Osteocyte (in vitro differentiated cells): ENCODE measurements around the gene ORM2. TPM values are rescaled to one million over a fixed set of nuclear protein-coding genes. Genes with fewer than 3 reads are reported as not detected.

Source experiments
- DNase-seq: peaks from one replicate; pipeline ENCODE4 v3.0.0; 2021; ENCODE audit warnings: mixed read lengths; ENCODE audit not compliant: unreplicated experiment; ENCODE audit errors: extremely low spot score
- H3K27ac Mint-ChIP-seq: one replicate; pipeline ENCODE4 v1.8.0; 2021; ENCODE audit warnings: mild to moderate bottlenecking, mixed read lengths; ENCODE audit not compliant: unreplicated experiment
- H3K27me3 Mint-ChIP-seq: one replicate; pipeline ENCODE4 v1.8.0; 2021; ENCODE audit warnings: mixed read lengths; ENCODE audit not compliant: unreplicated experiment
- H3K36me3 Mint-ChIP-seq: one replicate; pipeline ENCODE4 v1.8.0; 2021; ENCODE audit warnings: mixed read lengths; ENCODE audit not compliant: unreplicated experiment
- H3K4me1 Mint-ChIP-seq: one replicate; pipeline ENCODE4 v1.8.0; 2021; ENCODE audit warnings: mixed read lengths; ENCODE audit not compliant: unreplicated experiment
- H3K4me3 Mint-ChIP-seq: one replicate; pipeline ENCODE4 v1.8.0; 2021; ENCODE audit warnings: mild to moderate bottlenecking, moderate library complexity, mixed read lengths; ENCODE audit not compliant: unreplicated experiment
- H3K9me3 Mint-ChIP-seq: one replicate; pipeline ENCODE4 v1.8.0; 2021; ENCODE audit warnings: mixed read lengths; ENCODE audit not compliant: unreplicated experiment
- CTCF ChIP-seq: fragments of 200-600 bp; sonication (generic); IDR thresholded peaks from 2 replicates; pipeline ENCODE4 v1.5.0; 2021; ENCODE audit warnings: antibody characterized with exemption, mild to moderate bottlenecking, moderate library complexity
- total RNA-seq: library from RNA; stranded (reverse); gene quantifications from 2 replicates; pipeline ENCODE4 v1.2.1, GENCODE V29; 2021

ORM2 gene
- total RNA-seq, 1 donor from 2014 or later = not detected

- peak; percentile 62 for DNase-seq
- TF ChIP-seq CTCF = no peak
- Mint-ChIP-seq H3K4me1 (peaks cover 10% of the 10 kb centered on the region), H3K27me3 (peaks cover 4% of the 10 kb centered on the region), H3K36me3 (peaks cover 13% of the 10 kb centered on the region), H3K4me3 (no peak overlapping the region), H3K9me3 (no peaks in the 10 kb centered on the region), H3K27ac (no peak overlapping the region)
Measured at GRCh38 chr9:114314881-114315722, 14.6 kb upstream of the ORM2 start.

GRCh38 chr9:114315723-114316363, 13.8 kb upstream of the ORM2 start:
- TF ChIP-seq CTCF = no peak
- Mint-ChIP-seq H3K4me1 (peaks cover 10% of the 10 kb centered on the region), H3K27me3 (peaks cover 4% of the 10 kb centered on the region), H3K27ac (no peak overlapping the region), H3K36me3 (peaks cover 7% of the 10 kb centered on the region), H3K9me3 (no peaks in the 10 kb centered on the region), H3K4me3 (no peak overlapping the region)
- DNase-seq = no peak

GRCh38 chr9:114316605-114317230, 13.0 kb upstream of the ORM2 start:
- peaks cover 4% of the 10 kb centered on the region for H3K27me3 Mint-ChIP-seq
- no peaks in the 10 kb centered on the region for H3K9me3 Mint-ChIP-seq
- DNase-seq = peak; percentile 49
- H3K36me3 Mint-ChIP-seq = peaks cover 2% of the 10 kb centered on the region
- H3K27ac Mint-ChIP-seq = no peak overlapping the region
- TF ChIP-seq CTCF = no peak
- H3K4me3 Mint-ChIP-seq = no peak overlapping the region
- peaks cover 10% of the 10 kb centered on the region for H3K4me1 Mint-ChIP-seq

- no peaks in the 10 kb centered on the region for H3K36me3 Mint-ChIP-seq
- no peak overlapping the region for H3K4me3 Mint-ChIP-seq
- peaks cover 4% of the 10 kb centered on the region for H3K27me3 Mint-ChIP-seq
- peak; percentile 53 for DNase-seq
- TF ChIP-seq CTCF = no peak
- no peaks in the 10 kb centered on the region for H3K9me3 Mint-ChIP-seq
- peak overlapping the region; percentile 68 for H3K27ac Mint-ChIP-seq
- H3K4me1 Mint-ChIP-seq = peaks cover 10% of the 10 kb centered on the region
Measured at GRCh38 chr9:114317665-114318357, 11.9 kb upstream of the ORM2 start.
